ENCODE results near the gene RASAL2.

GRCh38 chr1:178532392-178532791, 438.5 kb downstream of the RASAL2 start:
- TF ChIP-seq POLR2A (IDR thresholded peaks at IDR 0.05; ENCODE audit: low read depth, low read length) = no peak
- TF ChIP-seq TAF1 (IDR thresholded peaks at IDR 0.05; ENCODE audit: low read depth, low read length) = no peak

Measured in GM12891 (cell line).